ENCODE measurements around the gene PAFAH1B1.

Gene PAFAH1B1

DNA sequence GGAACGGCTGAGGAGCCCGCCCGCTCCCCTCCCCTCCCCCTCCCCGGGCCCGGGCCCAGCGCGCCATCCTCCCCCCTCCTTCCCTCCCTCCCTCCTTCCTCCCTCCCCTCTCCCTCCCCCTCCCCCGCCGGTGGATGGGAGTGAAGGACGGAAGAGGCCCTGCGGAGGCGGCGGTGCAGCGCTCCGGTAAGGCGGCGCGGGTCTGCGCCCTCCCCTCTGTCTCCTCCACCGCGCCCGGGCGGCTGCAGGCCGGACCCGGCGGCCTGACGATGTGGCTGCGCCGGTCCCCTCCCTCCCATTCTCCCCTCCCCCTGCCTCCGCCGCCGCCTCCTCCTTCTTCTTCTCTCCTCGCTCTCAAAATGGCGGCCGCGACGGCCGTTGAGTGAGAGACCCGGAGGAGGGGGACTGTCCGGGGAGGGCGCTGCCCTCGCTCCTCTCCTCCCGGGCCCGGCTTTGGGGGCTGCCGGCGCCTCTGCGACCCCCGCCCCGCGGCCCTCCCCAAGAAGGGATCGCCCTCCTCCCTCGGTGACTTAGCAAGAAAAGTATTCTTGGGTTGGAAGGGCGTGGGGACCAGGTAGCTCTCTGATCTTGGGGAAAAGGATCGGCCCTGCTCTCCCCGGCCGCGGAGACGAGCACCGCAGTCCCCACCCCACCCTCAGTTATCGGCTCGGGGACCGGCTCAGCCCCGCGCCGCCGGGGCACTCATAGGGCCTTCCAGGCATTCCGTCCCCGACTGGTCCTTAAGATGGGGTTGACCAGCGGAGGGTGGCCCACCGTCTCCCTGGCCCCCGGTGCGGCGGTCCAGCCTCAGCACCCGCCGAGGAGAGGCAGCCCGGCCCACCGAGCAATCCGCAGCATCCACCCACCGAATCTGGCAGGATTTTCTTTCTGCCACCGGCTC, 617 bp downstream of the PAFAH1B1 start:
- Histone ChIP-seq H3K27ac (peak overlapping the region; percentile 76), H2AFZ (peak overlapping the region; percentile 88), H3K4me2 (ENCODE audit: low read length) (peak overlapping the region; percentile 97), H3K4me3 (ENCODE audit: low read depth, low read length) (peak overlapping the region; percentile 90), H3K36me3 (ENCODE audit: control insufficient read depth, insufficient read depth, low read length) (no peaks in the 10 kb centered on the region), H3K9me3 (ENCODE audit: control insufficient read depth, low read length) (no peaks in the 10 kb centered on the region), H3K27me3 (ENCODE audit: control insufficient read depth, insufficient read depth, low read length) (no peaks in the 10 kb centered on the region), H3K79me2 (peaks cover 31% of the 10 kb centered on the region), H3K4me1 (no peaks in the 10 kb centered on the region), H3K9ac (peak overlapping the region; percentile 6)
- TF ChIP-seq, protein P1, sequence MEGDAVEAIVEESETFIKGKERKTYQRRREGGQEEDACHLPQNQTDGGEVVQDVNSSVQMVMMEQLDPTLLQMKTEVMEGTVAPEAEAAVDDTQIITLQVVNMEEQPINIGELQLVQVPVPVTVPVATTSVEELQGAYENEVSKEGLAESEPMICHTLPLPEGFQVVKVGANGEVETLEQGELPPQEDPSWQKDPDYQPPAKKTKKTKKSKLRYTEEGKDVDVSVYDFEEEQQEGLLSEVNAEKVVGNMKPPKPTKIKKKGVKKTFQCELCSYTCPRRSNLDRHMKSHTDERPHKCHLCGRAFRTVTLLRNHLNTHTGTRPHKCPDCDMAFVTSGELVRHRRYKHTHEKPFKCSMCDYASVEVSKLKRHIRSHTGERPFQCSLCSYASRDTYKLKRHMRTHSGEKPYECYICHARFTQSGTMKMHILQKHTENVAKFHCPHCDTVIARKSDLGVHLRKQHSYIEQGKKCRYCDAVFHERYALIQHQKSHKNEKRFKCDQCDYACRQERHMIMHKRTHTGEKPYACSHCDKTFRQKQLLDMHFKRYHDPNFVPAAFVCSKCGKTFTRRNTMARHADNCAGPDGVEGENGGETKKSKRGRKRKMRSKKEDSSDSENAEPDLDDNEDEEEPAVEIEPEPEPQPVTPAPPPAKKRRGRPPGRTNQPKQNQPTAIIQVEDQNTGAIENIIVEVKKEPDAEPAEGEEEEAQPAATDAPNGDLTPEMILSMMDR (IDR thresholded peaks at IDR 0.05), result no peak

DNA sequence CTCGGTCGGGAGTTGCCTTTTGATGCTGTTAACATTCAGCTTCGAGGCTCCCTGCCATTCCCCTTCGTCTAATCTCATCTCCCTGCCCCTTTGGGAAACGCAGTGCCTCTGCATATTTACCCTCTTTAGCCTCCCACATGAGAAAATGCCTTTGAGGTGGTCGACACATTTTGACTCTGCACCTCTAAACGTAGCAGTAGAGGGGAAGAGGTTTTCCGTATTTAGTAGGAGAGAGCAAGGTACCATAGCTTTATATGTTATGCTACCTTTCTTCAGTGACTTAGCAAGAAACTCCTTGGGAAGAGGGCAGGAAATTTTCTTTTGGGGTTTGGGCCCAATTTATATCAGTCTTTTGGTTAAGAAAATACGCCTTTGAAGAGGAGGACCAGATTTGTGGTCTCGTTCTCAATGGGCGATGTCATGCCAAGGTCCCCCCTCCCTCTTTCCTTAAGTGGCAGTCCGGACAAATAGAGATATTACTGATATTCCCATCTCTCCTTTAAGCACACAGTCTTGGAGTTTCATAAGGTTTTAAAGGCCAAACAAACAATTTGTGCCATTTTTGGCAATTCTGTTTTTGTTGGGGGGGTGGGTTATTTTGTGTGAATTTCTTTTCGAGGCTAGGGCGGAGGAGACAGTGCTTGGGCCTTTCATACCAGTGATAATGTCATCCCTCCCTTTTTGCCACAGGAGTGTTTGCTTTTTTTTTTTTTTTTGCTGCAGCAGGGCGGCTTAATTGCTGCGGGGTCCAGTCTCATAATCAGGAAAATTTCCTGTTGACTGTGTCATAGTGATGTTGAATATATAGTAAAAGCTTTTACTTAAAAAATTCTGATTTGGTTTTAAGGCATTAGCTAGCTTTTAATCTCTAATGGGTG, 1.5 kb downstream of the PAFAH1B1 start:
- peak overlapping the region; percentile 97 for H3K4me2 ChIP-seq (ENCODE audit: low read length)
- H3K27me3 ChIP-seq (ENCODE audit: control insufficient read depth, insufficient read depth, low read length), result no peaks in the 10 kb centered on the region
- TF ChIP-seq, protein P1 (IDR thresholded peaks at IDR 0.05), result no peak
- no peaks in the 10 kb centered on the region for H3K36me3 ChIP-seq (ENCODE audit: control insufficient read depth, insufficient read depth, low read length)
- no peak overlapping the region for H2AFZ ChIP-seq
- H3K4me3 ChIP-seq (ENCODE audit: low read depth, low read length), result peak overlapping the region; percentile 90
- no peaks in the 10 kb centered on the region for H3K4me1 ChIP-seq
- H3K27ac ChIP-seq, result peak overlapping the region; percentile 76
- peak overlapping the region; percentile 6 for H3K9ac ChIP-seq
- no peaks in the 10 kb centered on the region for H3K9me3 ChIP-seq (ENCODE audit: control insufficient read depth, low read length)
- H3K79me2 ChIP-seq, result peaks cover 37% of the 10 kb centered on the region

- Histone ChIP-seq H3K9me3 (ENCODE audit: control insufficient read depth, low read length) (no peaks in the 10 kb centered on the region), H3K9ac (no peak overlapping the region), H3K27ac (no peak overlapping the region), H3K4me2 (ENCODE audit: low read length) (peak overlapping the region; percentile 97), H3K27me3 (ENCODE audit: control insufficient read depth, insufficient read depth, low read length) (no peaks in the 10 kb centered on the region), H3K4me1 (no peaks in the 10 kb centered on the region), H3K79me2 (peaks cover 42% of the 10 kb centered on the region), H3K4me3 (ENCODE audit: low read depth, low read length) (peak overlapping the region; percentile 90), H3K36me3 (ENCODE audit: control insufficient read depth, insufficient read depth, low read length) (no peaks in the 10 kb centered on the region), H2AFZ (no peak overlapping the region)
- TF ChIP-seq, protein P1 (IDR thresholded peaks at IDR 0.05), result no peak
Observed at GRCh38 chr17:2595716-2596115, 2.3 kb downstream of the PAFAH1B1 start.

- Histone ChIP-seq H3K4me1 (no peaks in the 10 kb centered on the region), H3K4me2 (ENCODE audit: low read length) (no peak overlapping the region), H3K79me2 (peaks cover 65% of the 10 kb centered on the region), H3K9me3 (ENCODE audit: control insufficient read depth, low read length) (no peaks in the 10 kb centered on the region), H2AFZ (no peak overlapping the region), H3K27ac (no peak overlapping the region), H3K4me3 (ENCODE audit: low read depth, low read length) (no peak overlapping the region), H3K9ac (no peak overlapping the region), H3K36me3 (ENCODE audit: control insufficient read depth, insufficient read depth, low read length) (no peaks in the 10 kb centered on the region), H3K27me3 (ENCODE audit: control insufficient read depth, insufficient read depth, low read length) (no peaks in the 10 kb centered on the region)
- TF ChIP-seq, protein P1 (IDR thresholded peaks at IDR 0.05), result no peak
Observed at GRCh38 chr17:2598166-2598565, 4.7 kb downstream of the PAFAH1B1 start.

All from parathyroid adenoma (tissue), 2 donors.